WTC11 (cell line): Measurements from ENCODE around the gene SLC5A2. TPM values are rescaled to one million over a fixed set of nuclear protein-coding genes. Genes with fewer than 3 reads are reported as not detected.

Source experiments
- ATAC-seq: fragments of 200-7000 bp; cut with Tn5 transposase; 2 replicates; pipeline ENCODE4 v1.10.0; 2021; ENCODE audit warnings: mild to moderate bottlenecking, moderate library complexity
- CTCF ChIA-PET: fragments of 300-600 bp; sonication (Branson Sonifier 250); formaldehyde crosslinking; loops from one replicate; lab custom pipeline; 2021; ENCODE audit warnings: antibody characterized with exemption; lab: Charles Lee
- POLR2A ChIA-PET: fragments of 350-600 bp; sonication (Branson Sonifier 250); formaldehyde crosslinking; loops from one replicate; lab custom pipeline; 2021; ENCODE audit warnings: antibody characterized with exemption; lab: Charles Lee
- DNase-seq: peaks from one replicate; pipeline ENCODE4 v3.0.0; 2021; ENCODE audit warnings: low spot score
- H3K27ac Mint-ChIP-seq: 2 replicates; pipeline ENCODE4 v1.8.0; 2021; ENCODE audit warnings: mixed read lengths
- H3K27me3 Mint-ChIP-seq: 2 replicates; pipeline ENCODE4 v1.8.0; 2021; ENCODE audit warnings: low read depth, mild to moderate bottlenecking, moderate library complexity, mixed read lengths
- H3K36me3 Mint-ChIP-seq: 2 replicates; pipeline ENCODE4 v1.8.0; 2021; ENCODE audit warnings: mixed read lengths
- H3K4me1 Mint-ChIP-seq: 2 replicates; pipeline ENCODE4 v1.8.0; 2022; ENCODE audit warnings: mixed read lengths
- H3K4me3 Mint-ChIP-seq: 2 replicates; pipeline ENCODE4 v1.8.0; 2021; ENCODE audit warnings: mild to moderate bottlenecking, moderate library complexity, mixed read lengths
- H3K9me3 Mint-ChIP-seq: 2 replicates; pipeline ENCODE4 v1.8.0; 2021; ENCODE audit warnings: mixed read lengths
- ARID4B ChIP-seq: sonication (generic); formaldehyde crosslinking; IDR thresholded peaks from 2 replicates; pipeline ENCODE4 v1.8.0; 2023; ENCODE audit warnings: missing genetic modification reagents, mild to moderate bottlenecking, borderline replicate concordance
- ATF2 ChIP-seq: sonication (generic); formaldehyde crosslinking; IDR thresholded peaks from 2 replicates; pipeline ENCODE4 v1.8.1; 2022; ENCODE audit warnings: low read depth, missing genetic modification reagents, borderline replicate concordance
- CBFB ChIP-seq: sonication (generic); formaldehyde crosslinking; IDR thresholded peaks from 2 replicates; pipeline ENCODE4 v1.8.1; 2022; ENCODE audit warnings: mild to moderate bottlenecking, low read depth, missing genetic modification reagents
- CDX4 ChIP-seq: fragments of 250-450 bp; sonication (Bioruptor Pico); IDR thresholded peaks from 2 replicates; pipeline ENCODE4 v1.9.0; 2021; ENCODE audit warnings: moderate library complexity, mild to moderate bottlenecking, inconsistent platforms, borderline replicate concordance
- CREB1 ChIP-seq: sonication (generic); formaldehyde crosslinking; IDR thresholded peaks from 2 replicates; pipeline ENCODE4 v1.8.0; 2023; ENCODE audit warnings: mild to moderate bottlenecking, missing genetic modification reagents
- E2F5 ChIP-seq: sonication (generic); formaldehyde crosslinking; IDR thresholded peaks from 2 replicates; pipeline ENCODE4 v1.8.1; 2022; ENCODE audit warnings: mild to moderate bottlenecking, moderate library complexity, missing genetic modification reagents
- FOXK1 ChIP-seq: sonication (generic); formaldehyde crosslinking; IDR thresholded peaks from 2 replicates; pipeline ENCODE4 v1.8.0; 2022; ENCODE audit warnings: mild to moderate bottlenecking, moderate library complexity, missing genetic modification reagents
- NFATC4 ChIP-seq: fragments of 250-450 bp; sonication (Bioruptor Pico); IDR thresholded peaks from 2 replicates; pipeline ENCODE4 v1.9.0; 2021; ENCODE audit warnings: mild to moderate bottlenecking
- NFE2L1 ChIP-seq: sonication (generic); formaldehyde crosslinking; IDR thresholded peaks from 2 replicates; pipeline ENCODE4 v1.8.1; 2023; ENCODE audit warnings: missing genetic modification reagents
- NR1H2 ChIP-seq: sonication (generic); formaldehyde crosslinking; IDR thresholded peaks from 2 replicates; pipeline ENCODE4 v1.9.0; 2021; ENCODE audit warnings: mild to moderate bottlenecking, moderate library complexity, missing genetic modification reagents
- NR2C2 ChIP-seq: sonication (generic); formaldehyde crosslinking; IDR thresholded peaks from 2 replicates; pipeline ENCODE4 v1.8.0; 2022; ENCODE audit warnings: mild to moderate bottlenecking, missing genetic modification reagents
- NR3C1 ChIP-seq: sonication (generic); formaldehyde crosslinking; conservative IDR thresholded peaks from 2 replicates; pipeline ENCODE4 v1.8.1; 2023; ENCODE audit warnings: low read depth, mild to moderate bottlenecking, missing genetic modification reagents
- PRDM15 ChIP-seq: sonication (generic); formaldehyde crosslinking; IDR thresholded peaks from 2 replicates; pipeline ENCODE4 v1.8.0; 2022; ENCODE audit warnings: missing genetic modification reagents
- SMAD4 ChIP-seq: sonication (generic); formaldehyde crosslinking; IDR thresholded peaks from 2 replicates; pipeline ENCODE4 v1.8.0; 2022; ENCODE audit warnings: mild to moderate bottlenecking, missing genetic modification reagents
- SP1 ChIP-seq: sonication (generic); formaldehyde crosslinking; conservative IDR thresholded peaks from 2 replicates; pipeline ENCODE4 v1.8.1; 2022; ENCODE audit warnings: missing genetic modification reagents
- TEAD4 ChIP-seq: sonication (generic); formaldehyde crosslinking; IDR thresholded peaks from 2 replicates; pipeline ENCODE4 v1.8.0; 2022; ENCODE audit warnings: mild to moderate bottlenecking, missing genetic modification reagents
- ZMAT4 ChIP-seq: fragments of 250-450 bp; sonication (Bioruptor Pico); IDR thresholded peaks from 2 replicates; pipeline ENCODE4 v1.9.0; 2021; ENCODE audit warnings: mild to moderate bottlenecking
- ZNF423 ChIP-seq: fragments of 250-450 bp; sonication (Bioruptor Pico); IDR thresholded peaks from 2 replicates; pipeline ENCODE4 v2.1.2; 2022; ENCODE audit warnings: mild to moderate bottlenecking, moderate library complexity
- ZNF532 ChIP-seq: fragments of 250-450 bp; sonication (Bioruptor Pico); IDR thresholded peaks from 2 replicates; pipeline ENCODE4 v1.9.0; 2021; ENCODE audit warnings: mild to moderate bottlenecking, borderline replicate concordance
- ZSCAN18 ChIP-seq: fragments of 250-450 bp; sonication (Bioruptor Pico); IDR thresholded peaks from 2 replicates; pipeline ENCODE4 v2.1.2; 2022; ENCODE audit warnings: mild to moderate bottlenecking, moderate library complexity
- total RNA-seq: library from RNA; stranded (reverse); gene quantifications from 3 replicates; pipeline ENCODE4 v1.2.3, GENCODE V29; 2021

The SLC5A2 gene
- total RNA-seq, 1 experiment from 2014 or later: 0.83 TPM

GRCh38 chr16:31472709-31473203, 10.2 kb upstream of the SLC5A2 start:
- Mint-ChIP-seq H3K4me1 (peaks cover 11% of the 10 kb centered on the region), H3K4me3 (peak overlapping the region; percentile 82), H3K27me3 (peaks cover 65% of the 10 kb centered on the region), H3K27ac (no peak overlapping the region), H3K36me3 (no peaks in the 10 kb centered on the region), H3K9me3 (0 out of 2 replicates have a peak, but pooled peaks cover 5% of the 10 kb centered on the region)
- ATAC-seq (peak; percentile 58), DNase-seq (peak; percentile 93)
- ChIA-PET POLR2A (interaction anchor here (1.0 kb wide), 1 partner anchor 240 kb away, joined by 3 read pairs; a partner anchor contains a TSS), CTCF (interaction anchor here (0.6 to 13.1 kb wide), 13 partner anchors 9 to 475 kb away, joined by 3 to 221 read pairs (median 4); partner anchors contain the start of genes ARMC5, SLC5A2 and ZNF267)
- TF ChIP-seq ZNF423 (no peak), CREB1 (CRISPR knock-in tag) (no peak), NFE2L1 (CRISPR knock-in tag) (no peak), ZSCAN18 (CRISPR knock-in tag) (no peak), ZMAT4 (CRISPR knock-in tag) (no peak), SMAD4 (CRISPR knock-in tag) (no peak), NR3C1 (CRISPR knock-in tag) (no peak), ATF2 (CRISPR knock-in tag) (no peak), CBFB (CRISPR knock-in tag) (no peak), FOXK1 (no peak), E2F5 (CRISPR knock-in tag) (no peak), NFATC4 (CRISPR knock-in tag) (no peak), NR1H2 (CRISPR knock-in tag) (no peak), SP1 (peak; percentile 52; the same call in 1 of the 2 replicates), PRDM15 (CRISPR knock-in tag) (no peak), CDX4 (CRISPR knock-in tag) (no peak), NR2C2 (CRISPR knock-in tag) (no peak), TEAD4 (CRISPR knock-in tag) (no peak), ARID4B (CRISPR knock-in tag) (no peak), ZNF532 (0 out of 2 replicates have a peak, but pooled peaks have one; percentile 29)
